Stomach (tissue), 9 donors: ENCODE data around the gene PITPNC1. TPM values are rescaled to one million over a fixed set of nuclear protein-coding genes. Genes with fewer than 3 reads are reported as not detected.

Experiments
- DNase-seq, 2 donors: peaks; one replicate each; pipeline versions ENCODE4 v3.0.0 to v3.0.0-alpha.2; 2013 to 2019
- H3K27ac ChIP-seq, 5 donors: fragments of 200-600 bp in 4 of 5; sonication (generic) in 4 of 5; one replicate each; pipeline ENCODE4 v1.5.1; 2013 to 2019; ENCODE audit warnings: mild to moderate bottlenecking in 1 of 5, moderate library complexity in 1 of 5
- H3K27me3 ChIP-seq, 3 donors: fragments of 200-600 bp; sonication (generic); one replicate each; pipeline ENCODE4 v1.5.1; 2017 to 2019; ENCODE audit warnings: mixed run types in 1 of 3
- H3K36me3 ChIP-seq, 4 donors: fragments of 200-600 bp; sonication (generic); 1 replicate in 3 of 4; 2 replicates in 1 of 4; pipeline ENCODE4 v1.5.1; 2016 to 2019
- H3K4me1 ChIP-seq, 4 donors: fragments of 200-600 bp; sonication (generic); one replicate each; pipeline ENCODE4 v1.5.1; 2016 to 2019
- H3K4me3 ChIP-seq, 4 donors: fragments of 200-600 bp; sonication (generic) in 3 of 4; one replicate each; pipeline ENCODE4 v1.5.1; 2016 to 2019; ENCODE audit warnings: mild to moderate bottlenecking in 1 of 4
- H3K9me3 ChIP-seq, 4 donors: fragments of 200-600 bp; sonication (generic); one replicate each; pipeline ENCODE4 v1.5.1; 2016 to 2019
- EP300 ChIP-seq: sonication (generic); formaldehyde crosslinking; IDR thresholded peaks from one replicate; pipeline ENCODE4 v1.6.1; 2017; ENCODE audit warnings: antibody characterized with exemption
- POLR2A ChIP-seq, 4 donors: fragments of 450-650 bp; IDR thresholded peaks; one replicate each; pipeline ENCODE4 v1.6.1; 2016; ENCODE audit warnings: antibody characterized with exemption in 4 of 4, control low read depth in 2 of 4, mild to moderate bottlenecking in 1 of 4, moderate library complexity in 1 of 4
- POLR2AphosphoS5 ChIP-seq, 3 donors: sonication (generic); formaldehyde crosslinking; IDR thresholded peaks; one replicate each; pipeline ENCODE4 v1.6.1; 2016; ENCODE audit warnings: antibody characterized with exemption in 3 of 3
- WGBS, 5 donors: extraction: QIAGEN DNeasy Blood & Tissue Kit in 3 of 5; methylation state at CpG; one replicate each; pipeline versions ENCODE4 v1.1.5 to v1.1.7; 2013 to 2018; 5-methylcytosine and 5-hydroxymethylcytosine counted together
- intact Hi-C: fragments of 100-400 bp; cut with DNase I; formaldehyde crosslinking; loops from one replicate; pipeline ENCODE4 v1.15.1; 2023; ENCODE audit warnings: low total_unique reads
- polyA plus RNA-seq, 3 donors: library from polyadenylated mRNA; stranded (reverse); fragments of 200-250 nt; gene quantifications; one replicate each; pipeline ENCODE4 v1.2.3, GENCODE V29; 2013
- total RNA-seq, 5 donors: library from RNA; depleted of rRNA; stranded (reverse); fragments of >200 nt; gene quantifications; one replicate each; pipeline versions ENCODE4 v1.1.0 to v1.2.3, GENCODE V29; 2014 to 2016
- TF ChIP-seq, protein P1 (sequence below), 7 experiments: fragments of 450-650 bp in 4 of 7; fragments of 200-600 bp in 3 of 7; sonication (generic) in 3 of 7; IDR thresholded peaks; one replicate each; pipeline ENCODE4 v1.5.1; 2016 to 2019; ENCODE audit warnings: antibody characterized with exemption in 7 of 7, control low read depth in 2 of 7, mild to moderate bottlenecking in 1 of 7
- donor health status: healthy with polysubstance abuse.
- donor health status: Bipolar disorder and iron deficiency.
- donor health status: healthy.

PITPNC1 gene
- total and polyA plus RNA-seq, 8 donors = 2.3 to 25.3 (median 14.4) TPM

DNA sequence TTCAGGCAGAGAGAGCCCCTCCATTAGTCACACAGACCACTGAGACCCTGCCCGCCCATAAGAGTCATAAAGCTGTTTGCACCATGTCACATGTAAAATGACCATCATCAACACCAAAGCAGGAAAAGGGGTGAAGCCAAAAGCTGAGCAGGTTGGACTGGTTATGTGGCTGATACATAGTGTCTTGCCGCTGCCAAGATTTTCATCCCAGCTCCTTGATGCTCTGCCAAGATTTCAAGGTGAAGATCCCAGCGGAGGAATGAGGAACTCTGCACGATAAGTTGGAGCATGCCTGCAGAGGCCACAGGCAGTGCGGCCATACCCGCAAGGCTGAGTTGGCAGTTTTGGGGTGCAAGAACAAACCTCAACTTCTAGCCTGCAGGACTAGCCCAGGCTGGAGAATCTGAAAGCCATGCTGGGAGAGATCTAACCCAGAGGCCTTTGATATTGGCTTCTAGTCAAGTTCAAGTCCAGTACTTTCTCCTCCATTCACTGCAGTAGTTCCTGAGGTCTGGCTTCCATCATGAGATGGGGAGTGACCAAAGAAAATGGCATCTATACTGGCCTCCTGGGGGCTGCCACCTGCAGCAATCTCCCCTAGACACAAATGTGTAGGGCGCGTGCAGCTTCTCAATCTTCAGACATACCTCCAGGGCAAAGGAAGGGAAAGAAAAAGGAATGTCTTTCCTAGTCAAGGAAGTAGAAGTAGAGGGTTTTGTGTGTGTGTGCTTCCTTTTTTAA is 261.0 kb downstream of the PITPNC1 start:
- TF ChIP-seq EP300 = no peak
- no peak for TF ChIP-seq POLR2A (IDR thresholded peaks at IDR 0.05)
- TF ChIP-seq POLR2AphosphoS5 (IDR thresholded peaks at IDR 0.05) = peak in 2 of 3 donors; percentile 73 to 75
- TF ChIP-seq, protein P1, sequence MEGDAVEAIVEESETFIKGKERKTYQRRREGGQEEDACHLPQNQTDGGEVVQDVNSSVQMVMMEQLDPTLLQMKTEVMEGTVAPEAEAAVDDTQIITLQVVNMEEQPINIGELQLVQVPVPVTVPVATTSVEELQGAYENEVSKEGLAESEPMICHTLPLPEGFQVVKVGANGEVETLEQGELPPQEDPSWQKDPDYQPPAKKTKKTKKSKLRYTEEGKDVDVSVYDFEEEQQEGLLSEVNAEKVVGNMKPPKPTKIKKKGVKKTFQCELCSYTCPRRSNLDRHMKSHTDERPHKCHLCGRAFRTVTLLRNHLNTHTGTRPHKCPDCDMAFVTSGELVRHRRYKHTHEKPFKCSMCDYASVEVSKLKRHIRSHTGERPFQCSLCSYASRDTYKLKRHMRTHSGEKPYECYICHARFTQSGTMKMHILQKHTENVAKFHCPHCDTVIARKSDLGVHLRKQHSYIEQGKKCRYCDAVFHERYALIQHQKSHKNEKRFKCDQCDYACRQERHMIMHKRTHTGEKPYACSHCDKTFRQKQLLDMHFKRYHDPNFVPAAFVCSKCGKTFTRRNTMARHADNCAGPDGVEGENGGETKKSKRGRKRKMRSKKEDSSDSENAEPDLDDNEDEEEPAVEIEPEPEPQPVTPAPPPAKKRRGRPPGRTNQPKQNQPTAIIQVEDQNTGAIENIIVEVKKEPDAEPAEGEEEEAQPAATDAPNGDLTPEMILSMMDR (IDR thresholded peaks at IDR 0.05) = no peak
- Histone ChIP-seq H3K27me3 (no peaks in the 10 kb centered on the region), H3K36me3 (peaks cover 0 to 13% (median 7%) of the 10 kb centered on the region in 4 donors), H3K4me1 (peaks cover 21 to 38% (median 32%) of the 10 kb centered on the region in 4 donors), H3K27ac (peak overlapping the region in 4 of 5 donors; percentile 29 to 74 (median 48)), H3K4me3 (no peak overlapping the region), H3K9me3 (no peaks in the 10 kb centered on the region)
- 55 to 81% (median 63%) methylated on average over 8 of the region's 8 CpGs for WGBS, 5 donors
- intact Hi-C loops = no loop called here
- DNase-seq = peak; percentile 55 to 86

DNA sequence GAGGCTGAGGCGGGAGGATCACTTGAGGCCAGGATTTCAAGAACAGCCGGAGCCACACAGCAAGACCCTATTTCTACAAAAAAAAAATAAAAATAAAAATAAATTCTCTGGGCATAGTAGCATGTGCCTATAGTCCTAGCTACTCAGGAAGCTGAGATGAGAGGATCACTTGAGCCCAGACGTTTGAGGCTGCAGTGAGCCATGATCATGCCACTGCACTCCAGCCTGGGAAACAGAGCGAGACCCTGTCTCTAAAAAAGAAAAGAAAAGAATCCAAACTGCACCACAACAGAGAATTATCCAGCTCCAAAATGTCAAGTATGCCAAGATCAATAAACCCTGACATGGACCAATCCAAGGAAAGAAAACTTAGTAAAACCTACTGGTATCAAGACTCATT is 261.8 kb downstream of the PITPNC1 start:
- Histone ChIP-seq H3K27ac (peak overlapping the region in 2 of 5 donors; percentile 61 to 68), H3K36me3 (peaks cover 0 to 5% (median under 1%) of the 10 kb centered on the region in 4 donors), H3K4me1 (peaks cover 21 to 38% (median 32%) of the 10 kb centered on the region in 4 donors), H3K9me3 (no peaks in the 10 kb centered on the region), H3K27me3 (no peaks in the 10 kb centered on the region), H3K4me3 (no peak overlapping the region)
- WGBS, 5 donors = 86 to 93% (median 89%) methylated on average over 4 of the region's 4 CpGs
- intact Hi-C loops = no loop called here
- TF ChIP-seq EP300 = no peak
- no peak for TF ChIP-seq POLR2A (IDR thresholded peaks at IDR 0.05)
- TF ChIP-seq, protein P1 (IDR thresholded peaks at IDR 0.05) = no peak
- TF ChIP-seq POLR2AphosphoS5 (IDR thresholded peaks at IDR 0.05) = no peak
- no peak for DNase-seq

DNA sequence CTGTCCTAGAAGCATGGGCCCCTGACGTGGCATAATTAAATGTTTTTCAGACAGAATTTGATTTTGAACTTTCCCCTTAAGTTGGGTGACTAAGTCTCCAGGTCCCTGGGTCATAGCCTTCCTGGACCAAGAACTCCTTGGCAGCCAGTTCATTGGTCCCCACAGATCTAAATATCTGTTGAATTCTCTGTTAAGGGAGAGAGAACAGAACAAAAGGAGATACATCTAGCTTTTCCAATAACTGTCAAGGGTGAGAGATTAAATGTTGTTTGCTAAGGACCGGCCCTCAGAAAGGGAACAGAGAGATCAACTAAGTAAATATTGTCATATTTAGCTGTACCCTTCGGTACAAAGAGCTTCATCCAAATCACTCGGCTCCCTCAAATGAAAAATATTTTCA is 262.5 kb downstream of the PITPNC1 start:
- no peaks in the 10 kb centered on the region for H3K27me3 ChIP-seq
- intact Hi-C loops = no loop called here
- no peak overlapping the region for H3K4me3 ChIP-seq
- no peak for TF ChIP-seq EP300
- no peak for TF ChIP-seq POLR2A (IDR thresholded peaks at IDR 0.05)
- no peak for TF ChIP-seq POLR2AphosphoS5 (IDR thresholded peaks at IDR 0.05)
- TF ChIP-seq, protein P1 (IDR thresholded peaks at IDR 0.05) = no peak
- peaks cover 21 to 38% (median 32%) of the 10 kb centered on the region in 4 donors for H3K4me1 ChIP-seq
- H3K9me3 ChIP-seq = no peaks in the 10 kb centered on the region
- H3K27ac ChIP-seq = peak overlapping the region in 4 of 5 donors; percentile 30 to 68 (median 46)
- H3K36me3 ChIP-seq = no peaks in the 10 kb centered on the region
- WGBS, 5 donors = 18 to 39% (median 36%) methylated on average over 4 of the region's 4 CpGs
- DNase-seq = no peak

DNA sequence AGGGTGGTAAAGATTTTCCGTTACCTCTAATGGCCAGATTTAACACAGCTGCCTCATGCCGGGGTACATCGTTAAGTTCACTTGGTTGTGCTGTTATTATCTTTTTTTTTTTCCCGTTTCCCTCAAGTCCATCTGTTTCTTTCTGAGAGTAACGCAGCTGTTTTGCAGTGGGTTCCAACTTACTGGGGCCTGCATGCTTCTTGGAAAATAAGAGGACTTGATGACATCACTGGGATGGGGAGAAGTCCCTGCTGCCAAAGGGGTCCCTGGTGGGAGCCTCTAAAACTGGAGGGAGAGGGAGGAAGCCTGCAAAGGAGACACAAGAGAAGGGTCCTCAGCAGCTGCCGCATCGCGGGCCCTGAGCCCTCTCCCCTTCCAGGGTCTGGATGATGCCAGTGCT is 262.9 kb downstream of the PITPNC1 start:
- Histone ChIP-seq H3K27ac (peak overlapping the region; percentile 30 to 68 (median 33)), H3K4me1 (peaks cover 21 to 38% (median 32%) of the 10 kb centered on the region in 4 donors), H3K9me3 (no peaks in the 10 kb centered on the region), H3K27me3 (no peaks in the 10 kb centered on the region), H3K4me3 (no peak overlapping the region), H3K36me3 (no peaks in the 10 kb centered on the region)
- 55 to 67% (median 62%) methylated on average over 8 of the region's 8 CpGs for WGBS, 5 donors
- peak in 1 of 2 donors; percentile 62 for DNase-seq
- intact Hi-C loops = no loop called here
- TF ChIP-seq, protein P1 (IDR thresholded peaks at IDR 0.05) = no peak
- TF ChIP-seq EP300 (no peak), POLR2A (IDR thresholded peaks at IDR 0.05) (no peak)
